Neural progenitor cell (in vitro differentiated cells): ENCODE results near the gene COL4A5. TPM values are rescaled to one million over a fixed set of nuclear protein-coding genes. Genes with fewer than 3 reads are reported as not detected.

Experiments used
- DNase-seq: peaks from one replicate; pipeline ENCODE4 v3.0.0-alpha.2; 2016; ENCODE audit warnings: low spot score
- H2AFZ ChIP-seq: fragments of 200-600 bp; sonication (generic); replicated peaks from 2 replicates; pipeline ENCODE4 v1.6.1; 2016; ENCODE audit warnings: antibody characterized with exemption
- H3F3A ChIP-seq: fragments of 200-600 bp; sonication (generic); 2 replicates; pipeline ENCODE4 v1.6.1; 2016; ENCODE audit warnings: antibody characterized with exemption, low read depth
- H3K27ac ChIP-seq: fragments of 200-600 bp; sonication (generic); 2 replicates; pipeline ENCODE4 v1.5.1; 2016; ENCODE audit warnings: mild to moderate bottlenecking
- H3K27me3 ChIP-seq: fragments of 200-600 bp; sonication (generic); 2 replicates; pipeline ENCODE4 v1.6.1; 2016; ENCODE audit warnings: mild to moderate bottlenecking, moderate library complexity
- H3K36me3 ChIP-seq: fragments of 200-600 bp; sonication (generic); 2 replicates; pipeline ENCODE4 v1.5.1; 2016
- H3K4me1 ChIP-seq: fragments of 200-600 bp; sonication (generic); 2 replicates; pipeline ENCODE4 v1.6.1; 2016; ENCODE audit warnings: mixed run types
- H3K4me2 ChIP-seq: fragments of 200-600 bp; sonication (generic); 2 replicates; pipeline ENCODE4 v1.6.1; 2016
- H3K4me3 ChIP-seq: fragments of 200-600 bp; sonication (generic); 2 replicates; pipeline ENCODE4 v1.5.1; 2016
- H3K79me2 ChIP-seq: fragments of 200-600 bp; sonication (generic); 2 replicates; pipeline ENCODE4 v1.6.1; 2016; ENCODE audit warnings: low read depth
- H3K9ac ChIP-seq: fragments of 200-600 bp; sonication (generic); 2 replicates; pipeline ENCODE4 v1.6.1; 2016
- H3K9me3 ChIP-seq: fragments of 200-600 bp; sonication (generic); 2 replicates; pipeline ENCODE4 v1.5.1; 2016; ENCODE audit warnings: low read depth
- H4K20me1 ChIP-seq: fragments of 200-600 bp; sonication (generic); 2 replicates; pipeline ENCODE4 v1.6.1; 2016; ENCODE audit warnings: low read depth
- H3K27ac Mint-ChIP-seq: 3 replicates; pipeline ENCODE4 v1.8.0; 2021; ENCODE audit warnings: mixed read lengths
- H3K27me3 Mint-ChIP-seq: 2 replicates; pipeline ENCODE4 v1.8.0; 2022; ENCODE audit warnings: low read depth, mild to moderate bottlenecking, inconsistent platforms, moderate library complexity, mixed read lengths; ENCODE audit not compliant: insufficient read depth
- H3K36me3 Mint-ChIP-seq: 3 replicates; pipeline ENCODE4 v1.8.0; 2021; ENCODE audit warnings: mixed read lengths
- H3K4me1 Mint-ChIP-seq: 3 replicates; pipeline ENCODE4 v1.8.0; 2021; ENCODE audit warnings: mixed read lengths
- H3K4me3 Mint-ChIP-seq: 3 replicates; pipeline ENCODE4 v1.8.0; 2021; ENCODE audit warnings: mild to moderate bottlenecking, moderate library complexity, mixed read lengths
- H3K9me3 Mint-ChIP-seq: 3 replicates; pipeline ENCODE4 v1.8.0; 2020; ENCODE audit warnings: mixed read lengths
- CTCF ChIP-seq: fragments of 200-600 bp; sonication (generic); IDR thresholded peaks from 2 replicates; pipeline ENCODE4 v1.5.1; 2017; ENCODE audit warnings: antibody characterized with exemption, mild to moderate bottlenecking
- EZH2 ChIP-seq: fragments of 200-600 bp; sonication (generic); IDR thresholded peaks from 2 replicates; pipeline ENCODE4 v1.6.1; 2017; ENCODE audit warnings: antibody characterized with exemption, mild to moderate bottlenecking, moderate library complexity
- EZH2phosphoT487 ChIP-seq: fragments of 200-600 bp; sonication (generic); IDR thresholded peaks from 2 replicates; pipeline ENCODE4 v1.6.1; 2017; ENCODE audit warnings: antibody characterized with exemption
- total RNA-seq: library from RNA; depleted of rRNA; stranded (reverse); fragments of >200 nt; gene quantifications from 2 replicates; pipeline ENCODE4 v1.2.3, GENCODE V29; 2015; ENCODE audit warnings: low replicate concordance

The COL4A5 gene
- total RNA-seq, 1 donor from 2014 or later, result 115 TPM

- Histone ChIP-seq H3K36me3 (peaks cover 9% of the 10 kb centered on the region), H3K9ac (no peak overlapping the region), H3K9me3 (peaks cover 12% of the 10 kb centered on the region), H3K4me3 (no peak overlapping the region), H4K20me1 (no peaks in the 10 kb centered on the region), H3K4me1 (no peaks in the 10 kb centered on the region), H3K79me2 (no peaks in the 10 kb centered on the region), H3K27ac (no peak overlapping the region), H3K27me3 (no peaks in the 10 kb centered on the region), H2AFZ (no peak overlapping the region), H3K4me2 (no peak overlapping the region), H3F3A (no peaks in the 10 kb centered on the region)
- Mint-ChIP-seq H3K36me3 (peaks cover 74% of the 10 kb centered on the region), H3K27me3 (peaks cover 9% of the 10 kb centered on the region), H3K4me3 (no peak overlapping the region), H3K9me3 (peaks cover 74% of the 10 kb centered on the region), H3K4me1 (no peaks in the 10 kb centered on the region), H3K27ac (peak overlapping the region; percentile 69)
- no peak for DNase-seq
- TF ChIP-seq CTCF, result no peak
- TF ChIP-seq EZH2phosphoT487, result no peak
- TF ChIP-seq EZH2, result no peak
These were observed 202.1 kb downstream of the COL4A5 start for GRCh38 chrX:108641589-108642272.

- Mint-ChIP-seq H3K36me3 (peaks cover 71% of the 10 kb centered on the region), H3K27ac (no peak overlapping the region), H3K4me3 (no peak overlapping the region), H3K27me3 (peaks cover 6% of the 10 kb centered on the region), H3K4me1 (no peaks in the 10 kb centered on the region), H3K9me3 (peaks cover 71% of the 10 kb centered on the region)
- Histone ChIP-seq H3K36me3 (peaks cover 9% of the 10 kb centered on the region), H3K4me2 (no peak overlapping the region), H3F3A (no peaks in the 10 kb centered on the region), H3K9ac (no peak overlapping the region), H2AFZ (no peak overlapping the region), H3K27me3 (no peaks in the 10 kb centered on the region), H4K20me1 (no peaks in the 10 kb centered on the region), H3K79me2 (no peaks in the 10 kb centered on the region), H3K4me3 (no peak overlapping the region), H3K27ac (no peak overlapping the region), H3K4me1 (no peaks in the 10 kb centered on the region), H3K9me3 (peaks cover 12% of the 10 kb centered on the region)
- no peak for TF ChIP-seq EZH2
- no peak for TF ChIP-seq CTCF
- no peak for TF ChIP-seq EZH2phosphoT487
- no peak for DNase-seq
These were observed 202.6 kb downstream of the COL4A5 start for GRCh38 chrX:108642273-108642628.

GRCh38 chrX:108664701-108665100 is 225.1 kb downstream of the COL4A5 start:
- H3K9me3 ChIP-seq, result no peaks in the 10 kb centered on the region
- H3K4me3 ChIP-seq, result no peak overlapping the region
- H3K4me1 ChIP-seq, result no peaks in the 10 kb centered on the region
- no peak overlapping the region for H2AFZ ChIP-seq
- no peak for TF ChIP-seq EZH2
- TF ChIP-seq CTCF, result no peak
- no peak for TF ChIP-seq EZH2phosphoT487
- H3K79me2 ChIP-seq, result no peaks in the 10 kb centered on the region
- no peaks in the 10 kb centered on the region for H3K36me3 ChIP-seq
- no peak for DNase-seq
- no peak overlapping the region for H3K27ac ChIP-seq
- H3K4me1 Mint-ChIP-seq, result no peaks in the 10 kb centered on the region
- no peak overlapping the region for H3K9ac ChIP-seq
- H3K27ac Mint-ChIP-seq, result no peak overlapping the region
- H3K36me3 Mint-ChIP-seq, result peaks cover 32% of the 10 kb centered on the region
- no peak overlapping the region for H3K4me3 Mint-ChIP-seq
- H3K9me3 Mint-ChIP-seq, result no peaks in the 10 kb centered on the region
- H3F3A ChIP-seq, result no peaks in the 10 kb centered on the region
- H3K27me3 Mint-ChIP-seq, result no peaks in the 10 kb centered on the region
- no peaks in the 10 kb centered on the region for H3K27me3 ChIP-seq
- H3K4me2 ChIP-seq, result no peak overlapping the region
- no peaks in the 10 kb centered on the region for H4K20me1 ChIP-seq
